Ovary (tissue), 9 donors: Measurements from ENCODE around the gene ERO1A. TPM values are rescaled to one million over a fixed set of nuclear protein-coding genes. Genes with fewer than 3 reads are reported as not detected.

ENCODE experiments used
- DNase-seq, 5 donors: peaks; one replicate each; pipeline ENCODE4 v3.0.0-alpha.2; 2019 to 2020
- H3K27ac ChIP-seq, 2 donors: fragments of 200-600 bp; one replicate each; pipeline versions ENCODE4 v1.5.1 to v1.8.0; 2019 to 2022
- H3K27me3 ChIP-seq: fragments of 200-600 bp; one replicate; pipeline ENCODE4 v1.8.0; 2022
- H3K36me3 ChIP-seq: fragments of 200-600 bp; sonication (generic); one replicate; pipeline ENCODE4 v1.5.1; 2019
- H3K4me1 ChIP-seq: one replicate; pipeline ENCODE4 v1.8.1; 2013; ENCODE audit warnings: mild to moderate bottlenecking, moderate library complexity; ENCODE audit not compliant: insufficient read depth
- H3K4me3 ChIP-seq: fragments of 200-600 bp; sonication (generic); one replicate; pipeline ENCODE4 v1.5.1; 2017
- H3K9me3 ChIP-seq, 2 donors: fragments of 200-600 bp in 1 of 2; sonication (generic) in 1 of 2; one replicate each; pipeline versions ENCODE4 v1.5.1 to v1.8.1; 2013 to 2019; ENCODE audit warnings: mild to moderate bottlenecking in 1 of 2, moderate library complexity in 1 of 2
- EP300 ChIP-seq: sonication (generic); formaldehyde crosslinking; IDR thresholded peaks from one replicate; pipeline ENCODE4 v1.6.1; 2017; ENCODE audit warnings: antibody characterized with exemption
- POLR2A ChIP-seq: fragments of 450-650 bp; IDR thresholded peaks from one replicate; pipeline ENCODE4 v1.6.1; 2017; ENCODE audit warnings: antibody characterized with exemption, mild to moderate bottlenecking, moderate library complexity
- WGBS, 3 donors: extraction: QIAGEN DNeasy Blood & Tissue Kit in 1 of 3; methylation state at CpG; one replicate each; pipeline versions ENCODE4 v1.1.5 to v1.1.7; 2013 to 2017; 5-methylcytosine and 5-hydroxymethylcytosine counted together
- intact Hi-C, 4 donors: fragments of 100-400 bp; cut with DNase I; formaldehyde crosslinking; loops; one replicate each; pipeline versions ENCODE4 v1.11.0 to v1.15.1; 2022 to 2023
- polyA plus RNA-seq, 2 donors: library from polyadenylated mRNA; stranded (reverse); fragments of 200-250 nt in 1 of 2; fragments of 350-450 nt in 1 of 2; fragmentation: Illumina TruSeq in 1 of 2; extraction: RNeasy Lipid Tissue Mini Kit (QIAGEN cat#74804) in 1 of 2; gene quantifications; one replicate each; pipeline ENCODE4 v1.2.3, GENCODE V29; 2013 to 2014
- total RNA-seq, 7 donors: library from RNA; depleted of rRNA in 2 of 7; stranded (reverse); fragments of >200 nt in 2 of 7; fragmentation: NEBNext Ultra II Directional in 3 of 7; extraction: Animal tissue kit (Norgen Biotek cat#: 25700) in 3 of 7; gene quantifications; one replicate each; pipeline versions ENCODE4 v1.1.0 to v1.2.4, GENCODE V29; 2016 to 2023
- TF ChIP-seq, protein P1 (sequence below), 3 donors: fragments of 450-650 bp in 2 of 3; fragments of 200-600 bp in 1 of 3; IDR thresholded peaks; one replicate each; pipeline versions ENCODE4 v1.5.1 to v1.8.0; 2016 to 2022; ENCODE audit warnings: antibody characterized with exemption in 3 of 3, mild to moderate bottlenecking in 1 of 3
- donor health status: DM: no; HTN: no; CAD: no; lungs with moderate emphysema.
- donor health status: DM: no; HTN: no; CAD: no.
- donor health status: Bipolar disorder and iron deficiency.
- donor health status: DM: yes; HTN: yes; CAD: no.
- donor health status: DM: no; HTN: no; CAD: no.
- donor health status: DM: yes; HTN: yes; CAD: no.

Gene ERO1A
- total and polyA plus RNA-seq, 9 donors: 6.5 to 30.6 (median 21.2) TPM

DNA sequence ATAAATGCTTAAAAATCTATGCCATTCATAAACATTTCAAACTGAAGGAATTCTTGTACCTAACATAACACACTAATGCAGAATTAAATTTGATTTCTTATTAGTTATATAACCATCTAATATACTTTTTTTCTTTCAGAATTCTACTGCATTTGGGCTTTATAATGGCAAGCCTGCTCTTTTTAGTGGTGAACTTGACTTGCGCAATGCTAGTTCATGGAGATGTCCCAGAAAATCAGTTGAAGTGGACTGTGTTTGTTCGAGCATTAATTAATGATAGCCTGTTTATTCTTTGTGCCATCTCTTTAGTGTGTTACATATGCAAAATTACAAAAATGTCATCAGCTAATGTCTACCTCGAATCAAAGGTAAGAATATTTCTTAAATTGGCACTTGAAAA is 95.4 kb downstream of the ERO1A start:
- WGBS, 3 donors: 93 to 96% (median 95%) methylated on average over 3 of the region's 3 CpGs
- TF ChIP-seq EP300: no peak
- H3K9me3 ChIP-seq: no peaks in the 10 kb centered on the region
- H3K27ac ChIP-seq: no peak overlapping the region
- H3K36me3 ChIP-seq: no peaks in the 10 kb centered on the region
- H3K27me3 ChIP-seq: no peaks in the 10 kb centered on the region
- no peaks in the 10 kb centered on the region for H3K4me1 ChIP-seq
- intact Hi-C loops: no loop called here
- no peak overlapping the region for H3K4me3 ChIP-seq
- no peak for DNase-seq

DNA sequence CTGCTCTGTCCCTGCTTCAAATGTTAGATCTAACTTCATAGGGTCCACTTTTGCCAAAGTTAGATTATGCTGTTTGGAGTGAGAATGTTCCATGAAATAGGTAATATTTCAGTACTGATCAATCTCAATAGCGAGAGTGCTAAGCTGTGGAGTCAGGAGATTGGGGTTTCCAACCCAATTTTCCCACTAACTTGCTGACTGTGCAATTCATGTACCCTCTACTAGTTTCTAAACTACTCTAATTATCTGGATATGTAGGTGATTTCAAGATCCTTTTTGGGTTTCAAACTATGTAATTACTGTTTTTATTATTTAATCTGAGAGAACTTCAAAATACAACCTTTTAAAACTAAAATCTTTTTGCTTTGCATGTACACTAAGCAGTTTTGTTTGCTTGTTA is 96.8 kb downstream of the ERO1A start:
- H3K4me3 ChIP-seq: no peak overlapping the region
- no peaks in the 10 kb centered on the region for H3K9me3 ChIP-seq
- WGBS, 3 donors: 97 to 98% (median 97%) methylated on average over 1 of the region's 1 CpG
- no peak for TF ChIP-seq POLR2A
- TF ChIP-seq, protein P1, sequence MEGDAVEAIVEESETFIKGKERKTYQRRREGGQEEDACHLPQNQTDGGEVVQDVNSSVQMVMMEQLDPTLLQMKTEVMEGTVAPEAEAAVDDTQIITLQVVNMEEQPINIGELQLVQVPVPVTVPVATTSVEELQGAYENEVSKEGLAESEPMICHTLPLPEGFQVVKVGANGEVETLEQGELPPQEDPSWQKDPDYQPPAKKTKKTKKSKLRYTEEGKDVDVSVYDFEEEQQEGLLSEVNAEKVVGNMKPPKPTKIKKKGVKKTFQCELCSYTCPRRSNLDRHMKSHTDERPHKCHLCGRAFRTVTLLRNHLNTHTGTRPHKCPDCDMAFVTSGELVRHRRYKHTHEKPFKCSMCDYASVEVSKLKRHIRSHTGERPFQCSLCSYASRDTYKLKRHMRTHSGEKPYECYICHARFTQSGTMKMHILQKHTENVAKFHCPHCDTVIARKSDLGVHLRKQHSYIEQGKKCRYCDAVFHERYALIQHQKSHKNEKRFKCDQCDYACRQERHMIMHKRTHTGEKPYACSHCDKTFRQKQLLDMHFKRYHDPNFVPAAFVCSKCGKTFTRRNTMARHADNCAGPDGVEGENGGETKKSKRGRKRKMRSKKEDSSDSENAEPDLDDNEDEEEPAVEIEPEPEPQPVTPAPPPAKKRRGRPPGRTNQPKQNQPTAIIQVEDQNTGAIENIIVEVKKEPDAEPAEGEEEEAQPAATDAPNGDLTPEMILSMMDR (IDR thresholded peaks at IDR 0.05): no peak
- no peak for TF ChIP-seq EP300
- no peaks in the 10 kb centered on the region for H3K27me3 ChIP-seq
- no peak for DNase-seq
- no peaks in the 10 kb centered on the region for H3K36me3 ChIP-seq
- intact Hi-C loops: no loop called here
- no peaks in the 10 kb centered on the region for H3K4me1 ChIP-seq
- no peak overlapping the region for H3K27ac ChIP-seq

DNA sequence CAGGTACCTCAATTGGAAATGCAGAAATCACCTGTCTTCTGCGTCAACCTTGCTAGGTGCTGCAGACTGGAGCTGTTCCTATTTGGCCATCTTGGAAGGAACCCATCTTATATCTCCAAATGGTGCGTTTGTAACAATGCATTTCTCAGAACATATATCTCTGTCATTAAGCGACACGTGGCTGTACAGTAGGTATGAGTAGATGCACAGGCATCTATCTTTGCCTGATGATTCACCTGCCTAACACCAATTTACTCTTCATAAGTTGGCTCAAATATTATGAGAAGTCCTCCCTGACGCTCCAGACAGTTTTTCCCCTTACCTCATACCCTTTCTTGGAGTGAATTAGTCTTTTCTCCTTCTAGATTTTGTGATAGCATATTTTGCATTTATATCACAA is 98.5 kb downstream of the ERO1A start:
- no peak for DNase-seq
- Histone ChIP-seq H3K4me1 (no peaks in the 10 kb centered on the region), H3K27me3 (no peaks in the 10 kb centered on the region), H3K9me3 (no peaks in the 10 kb centered on the region), H3K4me3 (no peak overlapping the region), H3K36me3 (no peaks in the 10 kb centered on the region), H3K27ac (no peak overlapping the region)
- WGBS, 3 donors: 83 to 98% (median 88%) methylated on average over 5 of the region's 5 CpGs
- no peak for TF ChIP-seq POLR2A
- TF ChIP-seq EP300: no peak
- TF ChIP-seq, protein P1 (IDR thresholded peaks at IDR 0.05): no peak
- intact Hi-C loops: no loop called here

DNA sequence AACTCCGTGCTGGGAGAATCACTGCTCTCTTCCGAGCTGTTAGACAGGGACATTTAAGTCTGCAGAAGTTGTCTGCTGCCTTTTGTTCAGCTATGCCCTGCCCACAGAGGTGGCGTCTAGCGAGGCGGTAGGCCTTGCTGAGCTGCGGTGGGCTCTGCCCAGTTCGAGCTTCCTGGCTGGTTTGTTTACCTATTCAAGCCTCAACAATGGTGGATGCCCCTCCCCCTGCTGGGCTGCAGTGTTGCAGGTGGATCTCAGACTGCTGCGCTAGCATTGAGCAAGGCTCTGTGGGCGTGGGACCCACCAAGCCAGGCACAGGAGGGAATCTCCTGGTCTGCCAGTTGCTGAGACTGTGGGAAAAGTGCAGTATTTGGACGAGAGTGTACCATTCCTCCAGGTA is 99.0 kb downstream of the ERO1A start:
- DNase-seq: no peak
- WGBS, 3 donors: 85 to 93% (median 93%) methylated on average over 10 of the region's 10 CpGs
- Histone ChIP-seq H3K4me3 (no peak overlapping the region), H3K36me3 (no peaks in the 10 kb centered on the region), H3K9me3 (no peaks in the 10 kb centered on the region), H3K27me3 (no peaks in the 10 kb centered on the region), H3K4me1 (no peaks in the 10 kb centered on the region), H3K27ac (no peak overlapping the region)
- TF ChIP-seq POLR2A: no peak
- TF ChIP-seq, protein P1 (IDR thresholded peaks at IDR 0.05): no peak
- no peak for TF ChIP-seq EP300
- intact Hi-C loops: no loop called here

DNA sequence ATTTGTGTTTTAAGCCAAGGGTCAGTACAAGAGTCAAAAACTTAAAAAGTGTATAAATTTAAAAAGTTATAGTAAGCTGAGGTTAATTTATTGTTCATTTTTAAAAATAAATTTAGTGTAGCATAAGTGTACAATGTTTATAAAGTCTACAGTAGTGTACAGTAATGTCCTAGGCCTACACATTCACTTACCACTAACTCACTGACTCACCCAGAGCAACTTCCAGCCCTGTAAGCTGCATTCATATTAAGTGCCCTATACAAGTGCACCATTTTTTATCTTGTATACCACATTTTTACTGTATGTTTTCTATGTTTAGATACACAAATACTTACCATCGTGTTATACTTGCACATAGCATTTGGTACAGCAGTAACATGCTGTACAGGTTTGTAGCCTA is 105.0 kb downstream of the ERO1A start:
- WGBS, 3 donors: 61 to 86% (median 82%) methylated on average over 1 of the region's 1 CpG
- H3K4me3 ChIP-seq: no peak overlapping the region
- intact Hi-C loops: no loop called here
- H3K27ac ChIP-seq: no peak overlapping the region
- no peak for TF ChIP-seq POLR2A
- TF ChIP-seq EP300: no peak
- TF ChIP-seq, protein P1 (IDR thresholded peaks at IDR 0.05): no peak
- no peaks in the 10 kb centered on the region for H3K36me3 ChIP-seq
- H3K4me1 ChIP-seq: no peaks in the 10 kb centered on the region
- no peaks in the 10 kb centered on the region for H3K27me3 ChIP-seq
- no peaks in the 10 kb centered on the region for H3K9me3 ChIP-seq
- DNase-seq: no peak

Other genes starting within 250 kb of the ERO1A start
- gene TXNDC16, start 143.1 kb downstream of the ERO1A start, total RNA-seq: 10 to 100 TPM in 6 of 7 donors, 1 to 10 TPM in 1; 7.8 to 20.0 (median 14.7) TPM
- 10 to 100 TPM in 1 of 2 donors, 1 to 10 TPM in 1; 9.0 to 10.9 TPM for gene TXNDC16, start 143.1 kb downstream of the ERO1A start, polyA plus RNA-seq
- under 1 TPM; 0.43 to 0.69 (median 0.48) TPM for gene GPR137C, start 142.7 kb downstream of the ERO1A start, total RNA-seq
- 1 to 10 TPM in 1 of 2 donors, under 1 TPM in 1; 0.75 to 1.0 TPM for gene GPR137C, start 142.7 kb downstream of the ERO1A start, polyA plus RNA-seq
- gene PSMC6, start 11.6 kb upstream of the ERO1A start, total RNA-seq: 10 to 100 TPM; 52.5 to 78.5 (median 73.2) TPM
- gene PSMC6, start 11.6 kb upstream of the ERO1A start, polyA plus RNA-seq: 10 to 100 TPM; 62.4 to 64.5 TPM
- gene STYX, start 34.6 kb upstream of the ERO1A start, total RNA-seq: 10 to 100 TPM; 10.7 to 16.4 (median 11.5) TPM
- 1 to 10 TPM; 8.1 to 9.9 TPM for gene STYX, start 34.6 kb upstream of the ERO1A start, polyA plus RNA-seq
- gene GNPNAT1, start 96.0 kb upstream of the ERO1A start, total RNA-seq: 10 to 100 TPM in 6 of 7 donors, 1 to 10 TPM in 1; 9.9 to 24.8 (median 16.5) TPM
- 10 to 100 TPM; 11.0 to 29.8 TPM for gene GNPNAT1, start 96.0 kb upstream of the ERO1A start, polyA plus RNA-seq